Cortex of kidney (tissue), 1 donor: ENCODE measurements around the gene GRWD1.

Source experiments
- DNase-seq: peaks from one replicate; lab custom pipeline; 2025; lab: John Stamatoyannopoulos, UW

The GRWD1 gene

DNA sequence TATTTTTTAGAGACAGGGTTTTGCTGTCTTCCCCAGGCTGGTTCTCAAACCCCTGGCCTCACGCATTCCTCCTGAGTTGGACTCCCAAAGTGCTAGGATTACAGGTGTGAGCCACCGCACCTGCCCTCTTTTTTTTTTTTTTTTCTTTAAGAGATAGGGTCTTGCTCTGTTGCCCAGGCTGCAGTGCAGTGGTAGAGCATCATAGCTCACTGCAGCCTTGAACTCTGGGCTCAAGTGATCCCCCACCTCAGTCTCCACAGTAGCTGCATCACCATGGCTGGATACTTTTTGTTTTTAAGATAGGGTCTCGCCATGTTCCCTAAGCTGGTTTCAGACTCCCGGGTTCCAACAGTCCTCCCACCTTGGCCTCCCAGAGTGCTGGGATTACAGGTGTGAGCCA, 11.1 kb downstream of the GRWD1 start:
- no peak for DNase-seq

DNA sequence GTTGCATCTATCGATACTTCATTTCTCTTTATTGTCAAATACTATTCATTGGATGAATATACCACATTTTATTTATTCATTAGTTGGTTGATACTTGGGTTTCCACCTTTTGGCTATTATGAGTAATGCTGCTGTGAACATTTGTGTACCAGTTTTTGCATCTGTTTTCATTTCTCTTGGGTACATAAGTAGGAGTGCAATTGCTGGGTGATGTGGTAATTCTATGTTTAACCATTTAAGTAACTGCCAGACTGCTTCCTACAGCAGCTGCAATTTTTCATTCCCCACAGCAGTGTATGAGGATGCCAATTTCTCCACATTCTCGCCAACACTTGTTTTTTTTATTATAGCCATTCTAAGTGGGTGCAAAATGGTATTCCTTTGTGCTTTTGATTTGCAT, 12.2 kb downstream of the GRWD1 start:
- DNase-seq, result no peak

DNA sequence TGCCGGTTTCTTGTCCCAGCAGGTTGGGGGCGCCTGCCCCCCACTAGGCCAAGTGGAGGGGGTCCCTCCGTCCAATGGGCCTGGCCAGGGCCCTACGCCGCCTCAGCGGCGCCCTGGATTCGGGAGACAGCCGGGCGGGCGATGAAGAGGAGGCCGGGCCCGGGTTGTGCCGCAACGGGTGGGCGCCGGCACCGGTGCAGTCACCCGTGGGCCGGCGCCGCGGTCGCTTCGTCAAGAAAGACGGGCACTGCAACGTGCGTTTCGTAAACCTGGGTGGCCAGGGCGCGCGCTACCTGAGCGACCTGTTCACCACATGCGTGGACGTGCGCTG, 15.8 kb downstream of the GRWD1 start:
- no peak for DNase-seq

DNA sequence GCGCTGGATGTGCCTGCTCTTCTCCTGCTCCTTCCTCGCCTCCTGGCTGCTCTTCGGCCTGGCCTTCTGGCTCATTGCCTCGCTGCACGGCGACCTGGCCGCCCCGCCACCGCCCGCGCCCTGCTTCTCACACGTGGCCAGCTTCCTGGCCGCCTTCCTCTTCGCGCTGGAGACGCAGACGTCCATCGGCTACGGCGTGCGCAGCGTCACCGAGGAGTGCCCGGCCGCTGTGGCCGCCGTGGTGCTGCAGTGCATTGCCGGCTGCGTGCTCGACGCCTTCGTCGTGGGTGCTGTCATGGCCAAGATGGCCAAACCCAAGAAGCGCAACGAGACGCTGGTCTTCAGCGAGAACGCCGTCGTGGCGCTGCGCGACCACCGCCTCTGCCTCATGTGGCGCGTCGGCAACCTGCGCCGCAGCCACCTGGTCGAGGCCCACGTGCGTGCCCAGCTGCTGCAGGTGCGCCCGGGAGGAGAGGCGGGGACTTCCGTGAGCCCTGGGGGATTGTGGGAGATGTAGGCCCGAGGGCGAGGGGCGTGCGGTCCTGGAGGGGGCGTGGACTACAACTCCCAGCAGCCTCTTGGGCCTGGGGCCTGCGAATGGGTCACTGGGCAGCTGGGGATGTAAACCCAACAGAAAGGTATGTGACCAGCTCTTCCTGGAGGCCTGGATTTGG, 16.3 kb downstream of the GRWD1 start:
- no peak for DNase-seq

DNA sequence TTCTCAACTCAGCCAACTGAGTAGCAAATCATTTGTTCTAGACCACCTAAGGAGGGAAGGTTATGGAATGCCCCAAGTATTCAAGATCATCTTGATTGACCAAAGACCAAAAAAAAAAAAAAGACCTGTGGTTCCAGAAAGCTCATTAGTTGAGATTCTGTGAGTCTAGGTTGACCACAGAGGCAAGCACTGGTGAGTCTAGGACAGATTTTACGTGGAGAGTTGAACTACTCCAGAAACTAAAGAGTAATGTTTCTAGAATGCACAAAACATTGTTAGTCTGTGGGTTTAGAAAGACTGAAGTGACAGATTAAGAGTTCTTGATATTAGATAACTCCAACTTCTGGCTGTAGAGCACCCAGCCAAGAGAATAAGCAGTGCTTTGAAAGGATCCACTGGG, 19.4 kb downstream of the GRWD1 start:
- DNase-seq, result no peak

DNA sequence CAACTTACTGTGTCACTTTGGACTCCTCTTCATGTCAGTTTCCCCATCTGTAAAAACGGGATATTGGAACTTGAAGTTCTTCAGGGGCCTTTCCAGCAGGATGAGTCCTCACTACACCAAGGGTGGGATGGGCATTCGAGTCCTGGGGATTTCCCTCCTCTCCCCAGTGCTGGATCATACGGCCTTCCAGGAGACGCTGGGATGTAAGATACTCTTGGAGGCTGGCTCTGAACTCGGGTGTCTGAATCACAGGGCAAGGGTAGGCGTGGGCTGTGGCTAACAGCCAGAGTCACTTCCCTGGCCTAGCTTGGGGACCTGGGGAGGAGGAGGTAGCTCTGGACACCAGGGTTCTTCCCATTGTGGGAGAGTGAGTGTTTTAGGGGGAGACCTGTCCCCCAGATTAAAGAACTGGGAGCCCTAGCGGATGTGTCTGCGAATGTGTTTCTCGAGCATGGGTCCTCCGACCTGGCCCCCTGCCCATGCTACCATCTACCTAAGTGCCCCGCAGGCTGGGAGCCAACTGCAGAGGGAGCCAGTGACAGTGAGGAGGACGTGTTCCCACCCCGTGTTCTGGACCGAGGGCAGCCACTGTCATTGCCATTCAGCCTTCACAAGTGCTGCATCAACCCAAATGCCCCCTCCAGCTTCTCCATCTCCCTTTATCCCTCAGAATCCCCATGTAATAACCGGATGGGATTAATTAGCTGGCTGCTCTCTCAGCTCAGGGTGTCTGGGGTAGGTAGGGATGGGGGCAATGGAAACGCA, 21.0 kb downstream of the GRWD1 start:
- DNase-seq, result no peak

DNA sequence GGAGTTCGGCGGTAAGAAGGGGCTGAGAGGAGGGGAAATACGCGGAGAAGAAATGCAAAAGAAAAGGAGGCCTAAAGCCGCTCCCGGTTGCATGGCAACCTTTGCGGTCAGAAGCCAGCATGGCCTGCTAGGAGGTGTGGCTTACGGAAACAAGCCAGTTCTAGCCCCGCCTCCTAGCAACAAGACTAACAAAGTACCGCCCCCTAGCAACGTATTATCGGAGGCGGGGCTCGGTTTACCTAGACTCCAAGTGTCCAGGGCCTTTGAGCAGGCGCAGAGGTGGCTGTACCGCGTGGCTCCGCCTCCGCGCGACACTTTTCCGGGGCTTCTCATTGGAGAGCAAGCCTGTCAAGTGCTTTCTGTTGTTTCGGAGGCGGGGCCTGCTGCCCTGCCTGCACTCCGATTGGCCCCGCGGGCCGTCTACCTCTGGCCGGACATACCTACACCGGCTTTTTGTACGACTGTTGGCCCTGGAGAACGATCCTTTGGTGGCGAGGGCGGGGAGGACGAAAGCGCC, 23.0 kb downstream of the GRWD1 start:
- peak; percentile 90 for DNase-seq

DNA sequence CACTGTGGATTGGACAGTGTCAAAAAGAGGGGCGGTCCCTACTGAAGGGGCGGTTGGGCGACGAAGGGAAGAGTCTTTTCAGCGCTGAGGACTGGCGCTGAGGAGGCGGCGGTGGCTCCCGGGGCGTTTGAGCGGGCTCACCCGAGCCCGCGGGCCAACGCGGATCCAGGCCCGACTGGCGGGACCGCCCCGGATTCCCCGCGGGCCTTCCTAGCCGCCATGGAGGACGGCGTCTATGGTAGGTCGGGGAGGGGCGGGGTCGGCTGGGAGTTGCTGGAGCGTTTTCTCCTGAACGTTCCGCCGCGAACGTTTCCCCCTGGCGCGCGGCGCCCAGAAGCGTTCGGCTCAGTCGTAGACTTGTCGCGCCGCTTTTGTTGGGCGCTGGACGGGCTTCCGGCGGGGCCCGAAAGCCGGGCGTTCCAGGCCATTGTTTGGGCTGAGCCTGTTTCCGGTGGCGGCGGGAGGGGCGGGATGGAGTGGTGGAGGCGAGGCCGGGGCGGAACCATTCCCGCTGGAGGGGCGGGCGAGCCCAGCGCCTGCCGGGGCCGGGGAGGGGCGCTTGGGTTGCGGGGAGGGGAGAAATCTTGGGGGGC, 23.6 kb downstream of the GRWD1 start, which contains the start of gene CYTH2:
TSS of gene CYTH2 (plus strand) at position 81 of the 593 bp plus-strand sequence. CDS start at position 220, 139 bp downstream.
- no peak for DNase-seq

DNA sequence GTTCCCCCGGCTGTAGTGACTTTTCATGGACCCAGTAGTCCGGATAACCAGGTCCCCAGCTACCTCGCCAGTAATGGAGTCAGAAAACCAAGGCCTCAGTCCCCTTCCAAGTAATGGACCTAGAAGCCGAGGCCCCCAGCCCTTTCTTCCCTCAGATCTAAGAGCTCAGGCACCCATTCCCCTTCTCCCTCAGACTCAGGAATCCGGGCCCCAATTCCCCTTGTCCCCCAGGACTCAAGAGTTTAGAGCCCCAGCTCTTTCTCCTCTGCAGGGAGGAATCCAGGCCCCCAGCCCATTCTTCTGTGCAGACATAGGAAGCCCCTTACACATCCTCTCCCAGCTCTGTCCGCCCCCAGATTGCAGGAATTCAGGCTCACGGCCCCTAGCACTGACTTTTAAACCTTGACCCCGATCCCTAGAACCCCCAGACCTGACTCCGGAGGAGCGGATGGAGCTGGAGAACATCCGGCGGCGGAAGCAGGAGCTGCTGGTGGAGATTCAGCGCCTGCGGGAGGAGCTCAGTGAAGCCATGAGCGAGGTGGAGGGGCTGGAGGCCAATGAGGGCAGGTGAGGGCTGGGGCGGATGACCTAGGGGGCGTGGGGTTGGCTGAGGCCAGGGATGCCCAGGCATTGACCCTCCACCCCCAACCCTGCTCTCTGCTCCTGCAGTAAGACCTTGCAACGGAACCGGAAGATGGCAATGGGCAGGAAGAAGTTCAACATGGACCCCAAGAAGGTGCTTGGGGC, 24.3 kb downstream of the GRWD1 start:
- no peak for DNase-seq

DNA sequence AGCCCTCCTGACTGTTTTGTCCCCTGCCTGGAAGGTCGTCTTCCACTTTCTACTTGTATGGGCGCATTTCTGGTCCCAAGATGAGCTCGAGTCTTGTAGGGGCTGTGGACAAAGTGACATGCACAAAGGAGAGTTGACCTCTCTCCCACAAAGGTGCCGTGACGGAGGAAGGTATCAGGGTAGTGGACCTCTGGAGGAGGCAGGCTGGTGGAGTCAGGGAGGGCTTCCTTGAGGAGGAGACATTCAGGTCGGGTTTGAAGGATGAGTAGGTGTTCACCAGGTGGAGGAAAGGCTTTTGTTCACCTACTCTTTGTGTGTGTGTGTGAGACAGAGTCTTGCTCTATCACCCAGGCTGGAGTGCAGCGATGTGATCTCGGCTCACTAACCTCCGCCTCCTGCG, 25.1 kb downstream of the GRWD1 start:
- DNase-seq, result no peak

DNA sequence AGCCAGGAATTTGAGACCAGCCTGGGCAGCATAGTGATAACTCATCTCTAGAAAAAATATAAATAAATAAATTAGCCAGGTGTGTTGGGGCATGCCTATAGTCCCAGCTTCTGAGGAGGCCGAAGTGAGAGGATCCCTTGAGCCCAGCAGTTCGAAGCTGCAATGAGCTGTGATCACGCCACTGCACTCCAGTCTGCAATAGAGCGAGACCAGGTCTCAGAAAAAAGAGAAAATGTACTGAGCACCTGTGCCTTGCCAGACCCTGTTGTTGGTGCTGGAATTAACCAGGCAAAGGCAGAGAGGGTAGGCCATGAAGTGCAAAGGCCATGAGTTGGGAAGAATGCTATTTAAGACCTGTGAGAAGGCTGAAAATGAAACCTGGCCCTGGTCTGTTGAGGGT, 26.1 kb downstream of the GRWD1 start:
- no peak for DNase-seq

DNA sequence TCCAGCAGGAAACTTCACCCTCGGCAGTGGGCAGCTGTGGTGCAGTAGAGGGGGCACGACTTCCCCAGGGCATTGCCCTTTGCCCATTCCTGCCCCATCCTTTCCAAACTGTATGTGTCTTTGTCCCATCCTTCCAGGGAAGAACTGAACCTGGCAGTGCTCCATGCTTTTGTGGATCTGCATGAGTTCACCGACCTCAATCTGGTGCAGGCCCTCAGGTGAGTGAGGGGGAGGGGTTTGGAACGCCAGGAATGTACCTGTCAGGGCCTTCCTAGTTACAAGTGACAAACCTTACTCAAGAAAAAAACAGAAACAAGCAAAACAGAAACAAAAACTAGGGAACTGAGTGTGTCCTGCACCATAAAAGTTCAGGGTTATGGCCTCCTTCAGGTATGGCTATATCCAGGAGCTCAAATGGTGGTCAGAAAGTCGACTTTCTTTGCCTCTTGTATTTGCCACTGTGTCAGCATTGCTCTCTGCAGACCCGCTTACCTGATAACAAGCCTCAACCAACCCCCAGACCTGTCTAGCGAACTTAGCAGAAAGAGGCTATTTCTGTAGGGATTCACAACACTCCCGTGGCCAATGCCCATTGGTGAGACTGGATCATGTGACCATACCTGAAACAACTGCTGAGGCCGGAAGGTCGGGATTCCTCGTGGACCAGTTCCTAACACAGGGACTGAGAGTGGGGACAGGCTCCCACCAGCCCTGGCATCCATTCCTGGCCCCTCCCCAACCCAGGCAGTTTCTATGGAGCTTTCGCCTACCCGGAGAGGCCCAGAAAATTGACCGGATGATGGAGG, 27.6 kb downstream of the GRWD1 start:
- DNase-seq, result no peak

DNA sequence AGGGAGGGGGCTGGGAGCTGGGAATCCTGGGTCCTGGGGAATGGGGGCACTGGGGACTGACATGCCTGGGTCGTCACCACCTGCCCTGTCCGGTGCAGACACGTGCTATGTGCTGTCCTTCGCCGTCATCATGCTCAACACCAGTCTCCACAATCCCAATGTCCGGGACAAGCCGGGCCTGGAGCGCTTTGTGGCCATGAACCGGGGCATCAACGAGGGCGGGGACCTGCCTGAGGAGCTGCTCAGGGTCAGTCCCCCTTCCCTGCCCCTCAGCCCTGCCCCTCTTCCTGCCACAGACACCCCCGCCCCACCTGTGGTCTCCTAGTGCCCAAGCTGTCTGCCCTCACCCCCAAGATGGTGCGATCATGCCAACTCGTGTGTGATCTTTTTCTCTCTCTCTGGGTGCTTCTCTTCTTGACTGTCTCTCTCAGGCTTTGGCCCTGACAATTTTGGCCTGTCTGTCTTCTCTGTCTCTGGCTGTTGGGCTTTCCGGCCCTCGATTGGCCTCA, 28.4 kb downstream of the GRWD1 start:
- no peak for DNase-seq

DNA sequence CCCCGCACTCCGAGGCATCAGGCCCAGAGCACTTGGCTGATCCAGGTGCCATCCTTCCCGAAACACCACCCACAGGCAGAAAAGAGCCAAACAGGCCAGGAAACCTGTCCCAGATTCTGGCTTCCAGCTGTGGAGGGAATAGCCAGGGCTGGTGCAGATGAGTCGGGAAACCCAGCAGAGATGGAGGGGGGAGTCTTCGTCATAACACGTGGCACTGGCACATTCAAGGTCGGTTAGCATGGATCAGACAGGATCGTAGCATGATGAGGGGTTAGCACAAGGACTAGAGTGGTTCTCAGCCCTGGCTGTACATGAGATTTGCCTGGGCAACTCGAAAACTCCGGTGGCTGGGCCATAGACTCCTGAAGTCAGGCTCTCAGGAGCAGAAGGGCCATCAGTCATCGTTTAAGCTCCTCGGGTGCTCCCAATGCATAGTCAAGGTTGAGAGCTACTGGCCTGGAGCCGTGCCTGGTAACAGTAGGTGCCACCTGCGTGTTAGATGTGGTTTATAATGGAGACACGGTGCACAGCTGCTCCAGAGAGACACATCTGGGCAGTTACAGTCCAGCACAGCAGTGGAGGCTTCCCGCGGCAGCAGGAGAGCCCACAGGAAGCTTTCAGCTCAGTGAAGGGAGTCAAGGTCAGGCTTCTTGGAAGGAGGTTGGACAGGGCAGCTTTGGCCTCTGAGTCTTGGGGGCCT, 29.7 kb downstream of the GRWD1 start:
- DNase-seq, result no peak

DNA sequence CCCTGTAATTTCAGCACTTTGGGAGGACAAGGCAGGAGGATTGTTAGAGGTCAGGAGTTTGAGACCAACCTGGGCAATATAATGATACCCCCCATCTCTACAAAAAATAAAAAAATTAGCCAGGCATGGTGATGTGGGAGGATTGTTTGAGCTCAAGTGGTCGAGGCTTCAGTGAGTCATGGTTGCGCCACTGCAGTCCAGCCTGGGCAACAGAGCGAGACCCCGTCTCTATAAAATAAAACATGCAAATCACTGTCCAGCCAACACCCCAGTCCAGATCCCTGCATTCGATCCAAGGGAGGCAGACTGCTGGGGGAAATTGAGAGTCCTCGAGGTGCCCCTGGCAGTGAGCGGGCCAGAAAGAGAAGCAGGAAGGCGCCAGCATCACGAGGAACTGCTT, 30.4 kb downstream of the GRWD1 start:
- DNase-seq, result no peak

DNA sequence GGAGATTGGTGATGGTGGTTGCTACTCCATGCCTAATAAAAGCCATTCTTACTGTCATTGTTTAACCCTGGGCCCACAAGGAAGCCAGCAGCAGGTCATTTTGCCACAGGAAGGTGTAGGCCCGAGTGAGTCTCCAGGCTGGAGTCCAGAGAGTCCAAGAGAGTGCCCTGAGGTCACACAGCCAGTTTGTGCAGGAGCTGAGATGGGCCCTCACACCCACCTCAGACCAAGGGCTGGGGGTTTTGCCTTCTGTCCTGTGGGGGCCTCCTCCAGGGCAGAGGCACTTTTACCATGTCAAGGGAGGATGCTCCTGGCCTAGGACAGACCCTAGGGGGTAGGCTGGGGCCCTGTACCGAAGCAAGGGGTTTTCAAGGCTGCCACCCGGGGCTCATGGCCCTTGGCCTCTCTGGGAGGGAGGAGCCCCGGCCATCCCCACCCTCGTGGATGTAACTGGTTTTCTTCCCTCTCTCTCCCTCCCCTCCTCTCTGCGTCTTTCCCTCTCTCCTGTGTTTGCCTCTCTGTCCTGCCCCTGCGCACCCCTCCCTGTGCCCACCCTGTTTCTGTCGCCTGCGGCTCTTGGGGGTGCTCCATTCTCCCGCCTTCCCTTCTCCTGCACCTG, 31.4 kb downstream of the GRWD1 start:
- no peak for DNase-seq

DNA sequence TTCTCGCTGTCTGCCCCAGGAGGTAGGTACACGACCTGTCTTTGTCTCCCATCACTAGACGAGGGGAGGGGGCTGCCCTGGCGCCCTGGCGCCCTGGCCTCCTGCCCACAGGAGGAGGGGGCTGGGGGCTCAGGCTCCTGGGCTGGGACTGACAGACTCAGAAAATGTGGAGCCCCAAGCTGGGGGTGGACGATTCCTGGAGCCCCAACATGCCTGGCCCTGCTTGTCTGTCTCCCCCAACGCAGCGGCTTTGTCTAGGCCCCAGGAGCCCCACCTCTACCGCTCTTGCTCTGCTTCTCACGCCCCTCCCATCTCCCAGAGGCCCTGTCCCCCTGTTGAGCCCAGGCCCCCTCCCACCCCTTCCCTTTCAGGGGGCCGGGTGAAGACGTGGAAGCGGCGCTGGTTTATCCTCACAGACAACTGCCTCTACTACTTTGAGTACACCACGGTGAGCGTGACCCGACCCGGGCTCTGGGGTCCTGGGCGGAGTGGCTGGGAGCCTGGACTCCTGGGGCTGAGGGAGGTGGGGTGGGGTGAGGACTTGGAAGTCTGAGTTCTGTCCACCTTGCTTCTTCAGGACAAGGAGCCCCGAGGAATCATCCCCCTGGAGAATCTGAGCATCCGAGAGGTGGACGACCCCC, 32.0 kb downstream of the GRWD1 start:
- no peak for DNase-seq

DNA sequence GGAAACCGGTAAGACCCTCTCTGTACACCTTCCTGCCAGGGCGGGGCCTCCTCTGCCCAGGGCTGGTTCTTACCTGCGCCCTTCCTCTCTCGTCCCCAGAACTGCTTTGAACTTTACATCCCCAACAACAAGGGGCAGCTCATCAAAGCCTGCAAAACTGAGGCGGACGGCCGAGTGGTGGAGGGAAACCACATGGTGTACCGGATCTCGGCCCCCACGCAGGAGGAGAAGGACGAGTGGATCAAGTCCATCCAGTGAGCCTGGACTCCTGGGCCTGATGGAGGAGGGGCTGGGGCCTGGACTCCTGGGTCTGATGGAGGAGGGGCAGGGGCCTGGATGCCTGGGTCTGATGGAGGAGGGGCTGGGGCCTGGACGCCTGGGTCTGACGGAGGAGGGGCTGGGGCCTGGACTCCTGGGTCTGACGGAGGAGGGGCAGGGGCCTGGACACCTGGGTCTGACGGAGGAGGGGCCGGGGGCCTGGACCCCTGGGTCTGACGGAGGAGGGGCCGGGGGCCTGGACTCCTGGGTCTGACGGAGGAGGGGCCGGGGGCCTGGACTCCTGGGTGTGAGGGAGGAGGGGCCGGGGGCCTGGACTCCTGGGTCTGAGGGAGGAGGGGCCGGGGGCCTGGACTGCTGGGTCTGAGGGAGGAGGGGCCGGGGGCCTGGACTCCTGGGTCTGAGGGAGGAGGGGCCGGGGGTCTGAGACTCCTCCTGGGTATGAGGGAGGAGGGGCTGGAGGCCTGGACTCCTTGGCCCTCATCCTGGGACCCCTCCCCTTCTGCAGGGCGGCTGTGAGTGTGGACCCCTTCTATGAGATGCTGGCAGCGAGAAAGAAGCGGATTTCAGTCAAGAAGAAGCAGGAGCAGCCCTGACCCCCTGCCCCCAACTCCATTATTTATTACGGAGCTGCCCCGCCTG, 32.8 kb downstream of the GRWD1 start:
- DNase-seq, result no peak

DNA sequence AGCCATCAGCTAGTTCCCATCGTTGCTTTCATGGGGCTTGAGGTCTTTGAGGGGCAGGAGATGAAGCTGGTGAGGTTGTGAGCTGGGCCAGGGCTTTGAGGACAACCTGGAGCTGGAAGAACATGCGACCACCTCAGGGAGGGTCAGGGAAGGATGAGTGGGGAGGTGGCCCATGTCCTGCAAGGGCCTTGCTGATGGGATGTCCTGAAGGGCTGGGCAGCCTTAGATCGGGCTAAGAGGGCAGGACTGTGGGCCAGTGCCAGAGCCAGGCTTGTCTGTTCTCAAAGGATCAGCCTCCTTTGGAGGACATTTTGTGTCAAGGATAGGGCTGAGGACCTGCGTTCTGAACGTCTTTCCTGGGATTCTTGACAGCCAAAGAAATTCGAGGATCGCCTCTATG, 33.9 kb downstream of the GRWD1 start:
- DNase-seq, result no peak
